Measurements from ENCODE around the gene COQ9.

- TF ChIP-seq CTCF (conservative IDR thresholded peaks at IDR 0.05 in 1 of 2, IDR thresholded peaks at IDR 0.05 in 1 of 2; ENCODE audit: extremely low read depth in 1 of 2, insufficient read depth in 1 of 2, low read depth in 1 of 2, low read length in 2 of 2), result no peak
- TF ChIP-seq EZH2 (IDR thresholded peaks at IDR 0.05; ENCODE audit: borderline replicate concordance, low read length), result no peak
These were observed 13.3 kb upstream of the COQ9 start for GRCh38 chr16:57434003-57434402.
